Epithelial cell of esophagus (primary cell): Measurements from ENCODE around the gene SLC6A15.

Experiments used
- DNase-seq: peaks from one replicate; pipeline ENCODE4 v3.0.0; 2010; ENCODE audit warnings: low read depth
- H3K4me3 ChIP-seq: 2 replicates; pipeline ENCODE4 v1.5.1; 2011; ENCODE audit warnings: mild to moderate bottlenecking, low read length, control low read depth
- CTCF ChIP-seq: IDR thresholded peaks from 2 replicates; pipeline ENCODE4 v1.5.1; 2011; ENCODE audit warnings: low read depth, mild to moderate bottlenecking, low read length, control low read depth, inconsistent platforms; ENCODE audit not compliant: insufficient read depth; ENCODE audit errors: missing control alignments

Gene SLC6A15

GRCh38 chr12:84811291-84811690 lies 101.3 kb downstream of the SLC6A15 start:
- H3K4me3 ChIP-seq = no peak overlapping the region
- DNase-seq = no peak
- TF ChIP-seq CTCF = no peak

DNA sequence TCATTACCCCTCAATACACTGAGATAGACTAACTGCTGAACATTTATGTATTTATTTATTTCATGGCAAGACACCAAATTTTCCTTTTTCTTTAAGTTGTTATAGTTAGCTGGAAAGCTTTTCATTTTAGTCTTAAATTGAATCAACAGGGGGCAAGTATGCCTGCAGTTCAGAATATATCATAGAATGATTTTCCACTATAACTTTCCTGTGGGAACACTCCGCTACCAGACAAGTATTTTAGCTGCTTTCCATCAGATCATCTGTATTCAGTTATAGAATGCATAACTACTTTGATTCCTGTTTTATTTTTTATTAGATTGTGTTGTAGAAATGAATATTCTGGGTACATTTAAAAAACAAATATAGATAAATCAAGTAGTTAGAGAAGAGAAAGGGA lies 102.0 kb downstream of the SLC6A15 start:
- DNase-seq = no peak
- no peak overlapping the region for H3K4me3 ChIP-seq
- no peak for TF ChIP-seq CTCF
